ENCODE measurements around the gene BCAS1.
"Not testable (repeated sequence)": the region's sequence is repeated elsewhere in the genome, so short reads cannot be mapped to it uniquely, and the experiment has no call there.

BCAS1 gene

GRCh38 chr20:53981752-53982437, 88.5 kb downstream of the BCAS1 start:
- no peak for DNase-seq

GRCh38 chr20:53981130-53981529, 89.3 kb downstream of the BCAS1 start:
- no peak for DNase-seq

DNA sequence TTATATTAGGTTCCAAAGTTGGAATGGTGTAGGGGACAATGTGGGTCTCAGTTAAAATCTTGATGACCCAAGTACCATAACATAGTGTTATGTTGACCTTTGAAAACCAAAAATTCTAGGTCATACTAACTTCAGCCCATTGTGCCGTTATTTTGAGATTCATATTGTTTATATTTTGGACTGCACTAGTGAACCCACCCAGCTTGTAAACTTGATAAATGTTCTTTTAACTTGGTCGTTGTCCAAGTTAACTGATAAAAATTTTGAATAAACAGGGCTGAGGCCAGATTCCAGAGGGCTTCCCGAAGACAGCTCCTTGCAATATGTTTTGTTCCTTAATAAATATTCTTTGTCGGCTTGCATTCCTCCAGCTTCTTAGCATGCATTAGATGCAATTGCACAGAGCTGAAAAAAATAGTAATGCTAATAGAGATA, 90.3 kb downstream of the BCAS1 start:
- no peak for DNase-seq

DNA sequence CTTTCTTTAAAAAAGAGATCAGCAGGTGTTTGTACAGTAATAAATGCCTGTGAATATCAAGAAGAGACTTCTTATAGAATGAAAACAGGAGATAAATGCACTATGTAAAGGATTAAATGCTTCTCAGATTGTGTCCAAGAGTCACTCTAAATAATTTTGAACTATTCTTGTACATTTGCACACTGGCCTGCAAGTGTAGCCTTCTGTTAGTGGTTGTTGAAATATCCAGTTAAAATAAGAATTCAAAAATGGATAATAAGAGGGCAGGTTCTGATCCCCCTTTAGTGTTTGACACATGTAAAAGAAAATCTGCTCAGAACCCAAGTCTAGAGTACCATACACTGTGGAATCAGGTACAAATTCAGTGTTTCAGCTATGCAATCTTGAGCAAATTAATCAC, 91.9 kb downstream of the BCAS1 start:
- DNase-seq = no peak

- DNase-seq = no peak
Observed at GRCh38 chr20:53977391-53977790, 93.0 kb downstream of the BCAS1 start.

- no peak for DNase-seq
Observed at GRCh38 chr20:53975761-53976160, 94.6 kb downstream of the BCAS1 start.

- DNase-seq = no peak
Observed at GRCh38 chr20:53974785-53975555, 95.4 kb downstream of the BCAS1 start.

- not testable (repeated sequence) for DNase-seq
Observed at GRCh38 chr20:53973882-53974281, 96.5 kb downstream of the BCAS1 start.

- DNase-seq = no peak
Observed at GRCh38 chr20:53972179-53972578, 98.2 kb downstream of the BCAS1 start.

DNA sequence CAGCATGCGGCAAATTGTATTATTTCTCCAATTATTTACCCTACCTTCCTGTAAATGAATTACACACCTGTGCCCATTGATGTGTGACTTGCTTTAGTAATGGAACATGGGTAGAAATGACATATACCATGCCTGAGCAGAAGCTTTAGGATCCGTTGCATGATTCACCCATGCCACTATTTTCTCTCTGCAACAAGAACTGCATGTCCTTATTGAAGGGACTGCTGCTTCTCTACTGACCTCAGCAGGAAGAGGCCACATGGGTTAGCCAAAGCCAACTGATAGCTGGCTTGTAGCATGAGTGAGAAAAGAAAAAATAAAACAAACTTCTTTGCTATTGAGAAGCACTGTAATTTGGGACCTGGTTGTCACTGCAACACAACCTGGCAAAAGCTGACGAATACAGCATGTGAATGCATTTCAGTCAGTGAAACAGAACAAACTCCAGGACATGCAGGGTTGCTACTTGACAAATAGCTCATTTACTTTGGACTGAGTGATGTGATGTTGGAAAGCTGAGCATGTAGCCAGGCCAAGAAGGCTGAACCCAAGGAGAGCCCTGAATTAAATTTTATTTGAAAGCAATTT, 99.2 kb downstream of the BCAS1 start:
- DNase-seq = no peak

- no peak for DNase-seq
Observed at GRCh38 chr20:53970232-53970631, 100.2 kb downstream of the BCAS1 start.

DNA sequence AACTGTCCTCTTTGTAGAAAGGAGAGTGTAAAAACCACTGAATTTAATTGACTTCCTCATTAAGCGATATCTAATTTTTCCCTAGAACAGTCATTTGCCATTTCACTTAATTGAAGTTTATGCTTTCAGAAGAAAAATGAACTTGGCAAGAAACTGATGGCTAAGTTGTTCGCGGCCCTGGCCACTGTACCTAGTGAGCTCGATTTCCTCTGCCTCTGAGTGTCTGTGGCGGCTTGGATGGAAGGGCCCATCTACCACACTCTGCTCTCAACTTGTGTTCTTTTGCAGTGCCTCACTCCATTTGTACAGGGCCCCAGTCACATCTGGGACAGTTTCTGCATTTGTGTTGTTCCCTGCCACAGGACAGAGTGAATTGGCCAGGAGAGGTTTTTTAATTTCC, 102.9 kb downstream of the BCAS1 start:
- no peak for DNase-seq

- DNase-seq = no peak
Observed at GRCh38 chr20:53966774-53967398, 103.5 kb downstream of the BCAS1 start.

DNA sequence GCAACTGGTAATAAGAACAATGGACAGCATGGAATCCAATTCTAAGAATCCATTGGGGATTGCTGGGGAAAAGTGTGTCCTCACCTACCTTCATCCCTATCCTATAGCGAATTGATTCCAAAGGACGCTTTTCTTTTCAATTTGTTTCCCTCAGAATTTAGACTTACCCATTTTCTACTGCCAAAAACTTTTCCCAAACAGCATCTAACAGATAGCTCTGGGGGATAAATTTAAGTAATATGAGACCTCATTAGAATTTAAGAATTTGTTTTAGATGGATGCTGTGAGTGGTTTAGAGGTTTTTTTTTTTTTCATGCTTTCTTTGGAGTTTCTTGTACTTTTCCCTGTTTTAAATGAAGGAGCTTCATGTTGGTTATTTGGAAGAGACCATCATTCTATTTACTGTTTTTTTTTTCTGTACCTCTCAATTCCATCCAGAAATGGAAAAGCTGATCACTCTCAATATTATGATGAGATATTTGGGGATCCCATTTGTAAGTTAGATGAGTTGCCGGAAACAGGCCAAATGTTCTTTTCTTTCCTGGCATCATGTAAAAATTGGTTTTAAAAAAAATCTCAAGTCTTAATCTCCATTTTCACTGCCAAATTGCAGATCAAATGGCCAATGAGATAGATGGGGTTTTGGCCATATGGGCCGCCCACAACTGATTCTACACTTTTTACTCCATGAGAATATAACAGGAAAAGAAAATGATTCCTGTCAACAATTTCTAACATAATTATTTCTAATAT, 105.7 kb downstream of the BCAS1 start:
- DNase-seq = no peak

DNA sequence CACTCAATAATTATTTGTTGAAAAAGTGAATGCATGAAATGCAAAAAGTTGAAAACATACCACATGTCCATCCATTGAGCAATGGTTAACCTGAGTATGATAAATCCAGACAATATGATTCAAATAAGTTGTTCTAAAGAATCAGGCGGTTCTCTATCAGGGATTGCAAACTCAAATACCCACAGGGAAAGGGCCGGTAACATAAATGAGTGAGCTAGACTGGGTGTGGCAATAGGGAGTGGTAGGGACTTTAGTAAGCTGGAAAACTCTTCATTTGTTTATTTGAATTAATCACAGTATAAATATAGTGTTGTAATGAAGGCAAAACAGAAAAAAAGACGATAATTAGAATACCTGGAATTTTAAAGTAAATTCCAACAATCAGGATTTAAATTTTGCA, 106.3 kb downstream of the BCAS1 start:
- DNase-seq = no peak

DNA sequence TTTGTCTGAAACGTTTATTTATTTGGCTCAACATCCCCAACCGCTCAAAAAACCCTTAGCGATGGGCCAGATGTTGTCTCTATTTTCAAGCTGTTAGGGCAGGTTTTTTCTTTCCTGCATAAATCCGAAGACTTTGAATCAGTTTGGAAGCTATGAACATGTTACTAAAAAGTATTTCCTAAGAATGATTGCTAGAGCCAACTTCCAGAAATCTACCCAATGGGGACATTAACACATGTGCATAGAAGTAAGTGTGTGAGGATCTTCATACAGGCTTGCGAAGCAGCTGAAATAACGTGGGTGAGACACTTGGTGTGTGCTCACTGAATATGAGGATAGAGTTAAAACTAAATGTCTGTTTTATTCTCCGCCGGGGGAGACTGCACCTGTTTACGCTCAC, 106.8 kb downstream of the BCAS1 start:
- DNase-seq = no peak

- no peak for DNase-seq
Observed at GRCh38 chr20:53962388-53962787, 108.0 kb downstream of the BCAS1 start.

DNA sequence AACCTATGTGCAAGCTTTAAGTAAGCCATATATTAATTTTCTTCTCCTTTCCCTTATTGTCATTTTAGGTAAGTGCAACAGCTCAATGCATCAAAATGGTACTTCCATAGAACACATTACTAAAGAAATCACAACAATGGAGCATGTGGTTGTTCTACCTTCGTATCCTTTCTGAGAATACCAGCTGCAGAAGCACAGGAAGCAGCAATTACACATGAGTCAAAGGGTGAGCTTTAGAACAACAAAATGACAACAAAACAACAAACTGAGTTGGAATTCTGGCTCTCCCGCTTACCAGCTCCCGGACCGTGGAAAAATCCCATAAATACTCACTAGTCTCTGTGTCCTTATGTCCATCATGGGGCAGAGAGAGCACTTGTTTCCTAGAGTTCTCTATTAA, 108.9 kb downstream of the BCAS1 start:
- no peak for DNase-seq

DNA sequence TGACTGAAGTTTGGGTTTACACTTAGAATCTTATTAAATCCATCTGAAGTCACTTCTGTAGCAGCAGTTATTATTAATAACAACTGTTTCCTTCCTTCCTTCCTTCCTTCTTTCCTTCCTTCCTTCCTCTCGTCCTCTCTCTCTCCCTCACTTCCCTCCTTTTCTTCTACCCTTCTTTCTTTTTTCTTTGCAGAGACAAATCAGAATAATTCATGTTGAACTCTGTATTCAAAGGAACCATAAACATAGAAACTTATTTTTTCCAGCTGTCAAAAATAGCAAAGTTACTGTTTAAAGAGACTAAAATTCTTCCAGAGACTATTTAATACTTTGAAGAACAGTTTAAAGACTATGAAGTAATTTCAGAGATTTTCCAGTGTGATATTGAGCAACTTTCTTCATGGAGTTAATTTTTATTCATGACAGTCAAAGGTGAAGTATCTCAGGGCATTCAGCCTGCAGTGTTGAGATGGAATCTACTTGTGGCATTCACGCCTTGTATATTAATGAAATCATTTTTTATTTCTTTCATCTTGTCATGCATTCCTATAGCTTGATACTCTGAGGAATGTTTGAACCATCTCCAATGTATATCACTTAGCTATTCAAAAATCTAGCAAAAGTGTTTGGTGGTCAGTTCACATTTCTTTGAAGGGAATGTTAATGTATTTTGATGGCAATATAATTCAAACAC, 109.7 kb downstream of the BCAS1 start:
- DNase-seq = no peak

- no peak for DNase-seq
Observed at GRCh38 chr20:53959911-53960578, 110.3 kb downstream of the BCAS1 start.

GRCh38 chr20:53958260-53958659, 112.1 kb downstream of the BCAS1 start:
- no peak for DNase-seq

Measured in activated T-cell treated with anti-CD3 and anti-CD28 coated beads, Interleukin-2, amount 50 U/mL, for 1 hour (primary cell).